BE2C (cell line): Measurements from ENCODE around the gene EP400.

Experiments
- DNase-seq: peaks from one replicate; pipeline ENCODE4 v3.0.0-alpha.2; 2020
- H3K27me3 ChIP-seq: fragments of 250-450 bp; sonication (Bioruptor Pico); 2 replicates; pipeline ENCODE4 v1.5.1; 2020; ENCODE audit warnings: mild to moderate bottlenecking
- H3K36me3 ChIP-seq: fragments of 250-450 bp; sonication (Bioruptor Pico); 2 replicates; pipeline ENCODE4 v1.5.1; 2020; ENCODE audit warnings: mild to moderate bottlenecking
- H3K4me1 ChIP-seq: fragments of 250-450 bp; sonication (Bioruptor Pico); 2 replicates; pipeline ENCODE4 v1.5.1; 2020
- H3K4me3 ChIP-seq: 2 replicates; pipeline ENCODE4 v1.5.1; 2011; ENCODE audit warnings: low read depth, low read length
- H3K9me3 ChIP-seq: fragments of 250-450 bp; sonication (Bioruptor Pico); 2 replicates; pipeline ENCODE4 v1.5.1; 2020
- CTCF ChIP-seq: IDR thresholded peaks from 2 replicates; pipeline ENCODE4 v1.5.1; 2012; ENCODE audit warnings: mild to moderate bottlenecking, low read depth, low read length

EP400 gene

GRCh38 chr12:131911851-131912477, 37.8 kb upstream of the EP400 start:
- TF ChIP-seq CTCF = no peak
- Histone ChIP-seq H3K4me1 (peaks cover 14% of the 10 kb centered on the region), H3K9me3 (no peaks in the 10 kb centered on the region), H3K36me3 (peaks cover 6% of the 10 kb centered on the region; the same call in 1 of the 2 replicates), H3K4me3 (no peak overlapping the region), H3K27me3 (no peaks in the 10 kb centered on the region)
- DNase-seq = peak; percentile 17

GRCh38 chr12:131912518-131913274, 37.0 kb upstream of the EP400 start:
- TF ChIP-seq CTCF = peak; percentile 50
- DNase-seq = peak; percentile 99
- no peaks in the 10 kb centered on the region for H3K27me3 ChIP-seq
- peaks cover 14% of the 10 kb centered on the region for H3K4me1 ChIP-seq
- H3K4me3 ChIP-seq = peak overlapping the region; percentile 28; the same call in 1 of the 2 replicates
- peaks cover 6% of the 10 kb centered on the region; the same call in 1 of the 2 replicates for H3K36me3 ChIP-seq
- no peaks in the 10 kb centered on the region for H3K9me3 ChIP-seq

DNA sequence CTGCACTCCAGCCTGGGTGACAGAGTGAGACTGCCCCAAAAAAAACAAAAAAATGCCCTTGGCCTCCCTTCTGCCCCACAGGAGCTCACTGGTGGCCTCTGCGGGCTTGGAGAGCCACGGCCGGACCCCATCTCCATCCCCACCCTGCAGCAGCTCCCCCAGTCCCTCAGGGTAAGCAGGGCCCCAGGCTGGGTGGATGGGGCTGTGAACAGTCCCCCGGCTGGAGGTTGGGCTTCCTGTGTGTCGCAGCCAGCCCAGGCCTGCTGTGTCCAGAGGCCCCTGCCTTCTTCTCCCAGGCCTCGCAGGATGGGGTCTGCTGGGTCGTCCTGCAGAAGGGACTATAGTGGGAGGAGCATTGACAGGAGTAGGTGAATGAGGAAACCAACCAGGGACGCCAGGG, 36.1 kb upstream of the EP400 start:
- TF ChIP-seq CTCF = no peak
- Histone ChIP-seq H3K9me3 (no peaks in the 10 kb centered on the region), H3K27me3 (no peaks in the 10 kb centered on the region), H3K4me1 (peaks cover 14% of the 10 kb centered on the region), H3K4me3 (no peak overlapping the region), H3K36me3 (peaks cover 6% of the 10 kb centered on the region; the same call in 1 of the 2 replicates)
- peak; percentile 9 for DNase-seq

DNA sequence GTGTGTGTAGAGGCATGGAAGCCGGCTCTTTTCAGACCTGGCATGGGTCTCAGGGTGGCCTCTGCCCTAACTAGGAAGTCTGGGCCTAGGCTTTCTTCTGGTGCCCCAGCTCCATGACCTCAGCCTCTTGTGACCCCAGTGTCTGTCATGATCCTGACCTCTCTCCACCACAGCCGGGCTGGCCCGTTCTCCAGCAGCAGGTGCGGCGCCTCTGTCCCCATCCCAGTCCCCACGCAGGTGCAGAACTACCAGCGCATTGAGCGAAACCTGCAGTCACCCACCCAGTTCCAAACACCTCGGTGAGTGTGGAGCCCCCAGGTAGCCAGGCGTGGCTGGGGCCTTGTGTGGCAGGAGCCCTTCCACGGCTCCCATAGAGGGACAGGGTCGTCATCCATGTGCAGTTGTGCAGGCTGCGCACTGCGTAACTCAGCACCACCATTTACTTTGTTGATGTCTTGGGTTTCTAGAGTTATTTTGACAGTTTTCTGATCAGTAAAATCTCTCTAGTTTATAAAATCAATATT, 35.5 kb upstream of the EP400 start:
- H3K9me3 ChIP-seq = no peaks in the 10 kb centered on the region
- no peak for DNase-seq
- H3K4me3 ChIP-seq = no peak overlapping the region
- TF ChIP-seq CTCF = no peak
- no peaks in the 10 kb centered on the region for H3K27me3 ChIP-seq
- peaks cover 6% of the 10 kb centered on the region; the same call in 1 of the 2 replicates for H3K36me3 ChIP-seq
- peaks cover 14% of the 10 kb centered on the region for H3K4me1 ChIP-seq

DNA sequence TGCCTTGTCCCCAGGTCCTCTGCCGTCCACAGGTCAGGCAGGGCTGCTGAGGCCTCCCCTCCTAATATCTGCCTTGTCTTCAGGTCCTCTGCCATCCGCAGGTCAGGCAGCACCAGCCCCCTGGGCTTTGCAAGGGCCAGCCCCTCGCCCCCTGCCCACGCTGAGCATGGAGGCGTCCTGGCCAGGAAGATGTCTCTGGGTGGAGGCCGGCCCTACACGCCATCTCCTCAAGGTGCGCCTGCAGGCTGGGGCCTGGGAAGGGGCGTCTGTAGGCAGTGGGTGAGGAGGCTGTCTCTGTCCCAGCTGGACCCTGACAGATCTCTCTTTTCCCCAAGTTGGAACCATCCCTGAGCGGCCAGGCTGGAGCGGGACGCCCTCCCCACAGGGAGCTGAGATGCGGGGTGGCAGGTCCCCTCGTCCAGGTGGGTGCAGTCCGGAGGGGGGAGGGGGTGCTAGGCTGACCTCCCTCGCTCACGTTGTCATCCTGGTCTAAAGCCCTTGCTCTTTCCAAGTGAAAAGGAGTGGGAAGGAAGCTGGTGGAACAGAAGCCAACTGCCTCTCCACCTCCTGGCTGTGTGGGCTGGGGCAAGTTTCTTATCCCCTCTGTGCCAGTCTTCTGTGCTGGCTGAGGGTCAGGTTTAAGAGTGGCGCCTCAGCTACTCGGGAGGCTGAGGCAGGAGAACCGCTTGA, 34.6 kb upstream of the EP400 start:
- Histone ChIP-seq H3K27me3 (no peaks in the 10 kb centered on the region), H3K4me1 (peaks cover 14% of the 10 kb centered on the region), H3K36me3 (peaks cover 8% of the 10 kb centered on the region; the same call in 1 of the 2 replicates), H3K4me3 (no peak overlapping the region), H3K9me3 (no peaks in the 10 kb centered on the region)
- TF ChIP-seq CTCF = no peak
- DNase-seq = peak; percentile 9
